ENCODE measurements around the gene ARX.

Gene ARX

DNA sequence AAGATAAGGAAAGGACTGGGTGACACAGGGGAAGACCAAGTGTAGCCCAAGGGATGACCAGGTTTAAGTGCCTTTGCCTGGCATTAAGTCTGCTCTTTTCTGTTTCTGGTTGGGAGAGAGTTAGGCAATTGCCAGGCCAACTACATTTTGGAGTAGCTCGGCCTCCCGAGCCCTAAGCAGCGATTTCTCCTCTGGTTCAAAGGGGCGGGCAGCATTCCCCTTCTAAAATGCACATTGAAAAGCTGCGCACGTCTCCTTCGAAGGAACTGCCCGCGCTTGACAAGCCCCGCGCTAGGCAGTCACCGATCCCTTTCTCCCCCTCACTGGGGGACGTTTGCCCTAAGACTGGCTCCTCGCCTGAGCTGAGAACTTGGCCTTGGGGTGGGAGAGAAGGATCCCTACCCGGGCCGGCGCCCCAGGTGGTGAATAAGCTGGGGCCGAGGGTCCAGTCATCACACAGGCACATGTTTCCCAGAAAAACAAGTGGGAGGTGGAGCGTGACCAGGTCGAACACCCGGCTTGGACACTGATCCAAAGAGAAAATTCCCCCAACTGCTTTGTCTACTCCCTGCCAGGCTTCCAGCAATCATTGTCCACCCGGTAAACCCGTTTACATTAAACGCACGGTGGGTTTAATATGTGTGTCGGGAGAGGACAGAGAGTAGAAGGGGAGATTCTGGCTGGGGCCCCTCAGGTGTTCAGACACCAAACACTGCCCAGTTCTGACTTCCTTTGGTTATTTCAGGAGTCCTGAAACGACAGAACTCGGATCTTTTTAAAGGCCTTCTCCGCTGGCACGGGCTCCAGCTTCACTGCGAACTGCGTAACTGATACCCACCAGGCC, 4.0 kb downstream of the ARX start:
- DNase-seq (ENCODE audit: extremely low read depth, insufficient read length), result no peak
- Histone ChIP-seq H3K4me3 (replicated peaks; ENCODE audit: low read depth, low read length) (no peak overlapping the region), H3K27me3 (replicated peaks; ENCODE audit: control insufficient read depth, insufficient read depth, low read length) (no peaks in the 10 kb centered on the region; the same call in 1 of the 2 replicates), H3K36me3 (ENCODE audit: control insufficient read depth, insufficient read depth, low read length) (no peaks in the 10 kb centered on the region)
- TF ChIP-seq, protein P1, sequence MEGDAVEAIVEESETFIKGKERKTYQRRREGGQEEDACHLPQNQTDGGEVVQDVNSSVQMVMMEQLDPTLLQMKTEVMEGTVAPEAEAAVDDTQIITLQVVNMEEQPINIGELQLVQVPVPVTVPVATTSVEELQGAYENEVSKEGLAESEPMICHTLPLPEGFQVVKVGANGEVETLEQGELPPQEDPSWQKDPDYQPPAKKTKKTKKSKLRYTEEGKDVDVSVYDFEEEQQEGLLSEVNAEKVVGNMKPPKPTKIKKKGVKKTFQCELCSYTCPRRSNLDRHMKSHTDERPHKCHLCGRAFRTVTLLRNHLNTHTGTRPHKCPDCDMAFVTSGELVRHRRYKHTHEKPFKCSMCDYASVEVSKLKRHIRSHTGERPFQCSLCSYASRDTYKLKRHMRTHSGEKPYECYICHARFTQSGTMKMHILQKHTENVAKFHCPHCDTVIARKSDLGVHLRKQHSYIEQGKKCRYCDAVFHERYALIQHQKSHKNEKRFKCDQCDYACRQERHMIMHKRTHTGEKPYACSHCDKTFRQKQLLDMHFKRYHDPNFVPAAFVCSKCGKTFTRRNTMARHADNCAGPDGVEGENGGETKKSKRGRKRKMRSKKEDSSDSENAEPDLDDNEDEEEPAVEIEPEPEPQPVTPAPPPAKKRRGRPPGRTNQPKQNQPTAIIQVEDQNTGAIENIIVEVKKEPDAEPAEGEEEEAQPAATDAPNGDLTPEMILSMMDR (IDR thresholded peaks at IDR 0.05; ENCODE audit: insufficient read depth, low read length, poor library complexity, severe bottlenecking), result no peak

GRCh38 chrX:25010784-25011588, 4.8 kb downstream of the ARX start:
- TF ChIP-seq, protein P1 (IDR thresholded peaks at IDR 0.05; ENCODE audit: insufficient read depth, low read length, poor library complexity, severe bottlenecking), result no peak
- no peak for DNase-seq (ENCODE audit: extremely low read depth, insufficient read length)
- Histone ChIP-seq H3K27me3 (replicated peaks; ENCODE audit: control insufficient read depth, insufficient read depth, low read length) (no peaks in the 10 kb centered on the region; the same call in 1 of the 2 replicates), H3K36me3 (ENCODE audit: control insufficient read depth, insufficient read depth, low read length) (no peaks in the 10 kb centered on the region), H3K4me3 (replicated peaks; ENCODE audit: low read depth, low read length) (no peak overlapping the region)

- H3K4me3 ChIP-seq (replicated peaks; ENCODE audit: low read depth, low read length), result no peak overlapping the region
- H3K36me3 ChIP-seq (ENCODE audit: control insufficient read depth, insufficient read depth, low read length), result no peaks in the 10 kb centered on the region
- H3K27me3 ChIP-seq (replicated peaks; ENCODE audit: control insufficient read depth, insufficient read depth, low read length), result no peaks in the 10 kb centered on the region; the same call in 1 of the 2 replicates
- no peak for DNase-seq (ENCODE audit: extremely low read depth, insufficient read length)
- TF ChIP-seq, protein P1 (IDR thresholded peaks at IDR 0.05; ENCODE audit: insufficient read depth, low read length, poor library complexity, severe bottlenecking), result no peak
These were observed 6.4 kb downstream of the ARX start for GRCh38 chrX:25009407-25009806.

DNA sequence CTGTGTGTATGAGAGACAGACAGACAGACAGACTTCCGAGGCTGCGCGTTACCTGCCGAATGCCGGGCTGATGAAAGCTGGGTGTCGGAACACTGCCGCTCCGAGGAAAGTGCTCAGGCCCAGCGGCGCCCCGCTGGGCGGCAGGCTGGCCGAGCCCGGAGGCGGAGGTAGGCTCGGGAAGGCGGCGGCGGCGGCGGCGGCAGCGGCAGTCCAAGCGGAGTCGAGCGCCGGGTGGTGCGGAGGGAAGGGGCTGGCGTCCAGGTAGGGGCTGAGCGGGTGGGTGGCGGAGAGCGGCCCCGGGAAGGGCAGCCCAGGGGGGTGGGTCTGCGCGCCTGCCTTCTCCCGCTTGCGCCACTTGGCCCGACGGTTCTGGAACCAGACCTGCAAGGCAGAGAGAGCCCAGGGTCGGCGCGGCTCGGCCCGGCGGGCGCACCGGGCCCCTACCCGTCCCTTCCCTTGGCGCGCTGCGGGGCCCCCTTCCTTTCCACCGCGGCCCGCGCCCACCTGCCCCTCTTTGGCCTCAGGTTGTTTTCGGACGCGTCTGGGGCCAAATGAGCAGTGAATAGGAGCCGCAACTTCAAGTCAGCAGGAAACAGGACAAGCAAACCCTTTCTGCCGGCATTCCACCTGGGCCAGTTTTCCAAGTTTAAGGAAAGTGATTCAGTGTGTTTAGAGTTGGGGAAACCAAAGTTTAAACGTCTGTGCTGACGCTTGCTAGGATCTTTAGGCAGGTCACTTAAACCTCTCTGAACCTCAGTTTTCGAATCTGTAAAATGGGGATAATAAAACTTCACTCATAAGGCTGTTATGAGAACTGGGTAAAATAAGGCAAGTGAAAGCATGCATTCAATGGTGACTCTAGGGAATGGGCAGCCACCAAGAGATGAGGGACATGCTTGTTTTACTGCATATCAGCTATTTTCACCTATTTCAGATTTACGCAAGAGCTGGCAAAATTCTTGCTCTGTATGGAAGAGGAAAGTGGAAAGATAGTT, 8.4 kb downstream of the ARX start:
- no peak overlapping the region for H3K4me3 ChIP-seq (replicated peaks; ENCODE audit: low read depth, low read length)
- no peaks in the 10 kb centered on the region; the same call in 1 of the 2 replicates for H3K27me3 ChIP-seq (replicated peaks; ENCODE audit: control insufficient read depth, insufficient read depth, low read length)
- TF ChIP-seq, protein P1 (IDR thresholded peaks at IDR 0.05; ENCODE audit: insufficient read depth, low read length, poor library complexity, severe bottlenecking), result no peak
- DNase-seq (ENCODE audit: extremely low read depth, insufficient read length), result no peak
- no peaks in the 10 kb centered on the region for H3K36me3 ChIP-seq (ENCODE audit: control insufficient read depth, insufficient read depth, low read length)

- Histone ChIP-seq H3K27me3 (replicated peaks; ENCODE audit: control insufficient read depth, insufficient read depth, low read length) (no peaks in the 10 kb centered on the region; the same call in 1 of the 2 replicates), H3K36me3 (ENCODE audit: control insufficient read depth, insufficient read depth, low read length) (no peaks in the 10 kb centered on the region), H3K4me3 (replicated peaks; ENCODE audit: low read depth, low read length) (no peak overlapping the region)
- TF ChIP-seq, protein P1 (IDR thresholded peaks at IDR 0.05; ENCODE audit: insufficient read depth, low read length, poor library complexity, severe bottlenecking), result no peak
- no peak for DNase-seq (ENCODE audit: extremely low read depth, insufficient read length)
These were observed 9.1 kb downstream of the ARX start for GRCh38 chrX:25006586-25007058.
